GM12873 (cell line): ENCODE measurements around the gene IPO5.

Experiments used
- CTCF ChIP-seq: IDR thresholded peaks from 2 replicates; pipeline ENCODE4 v1.5.1; 2012; ENCODE audit warnings: low read depth, mild to moderate bottlenecking, moderate library complexity, low read length, control low read depth; ENCODE audit not compliant: insufficient read depth; ENCODE audit errors: missing control alignments

Gene IPO5

DNA sequence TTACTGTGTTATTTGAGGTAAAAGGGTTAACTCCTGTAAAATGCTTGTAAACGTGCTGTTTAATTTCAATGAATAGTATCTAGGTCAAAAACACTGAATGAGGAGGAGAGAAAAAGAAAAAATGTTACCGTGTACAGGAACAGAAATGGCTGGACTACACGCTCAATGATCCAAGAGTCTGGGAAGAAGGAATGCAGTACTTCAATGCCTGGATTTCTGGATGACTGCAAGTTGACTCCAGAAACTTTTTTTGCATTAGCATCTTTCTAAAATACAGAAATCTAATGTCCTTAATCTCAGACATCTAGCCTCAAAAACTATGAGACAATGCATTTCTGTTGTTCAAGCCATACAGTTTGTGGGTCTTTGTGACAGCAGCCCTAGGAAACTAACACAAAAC, 17.4 kb upstream of the IPO5 start:
- TF ChIP-seq CTCF = no peak

- TF ChIP-seq CTCF = no peak
Measured at GRCh38 chr13:97938706-97939475, 14.6 kb upstream of the IPO5 start.

GRCh38 chr13:97944396-97945029, 9.0 kb upstream of the IPO5 start:
- no peak for TF ChIP-seq CTCF

DNA sequence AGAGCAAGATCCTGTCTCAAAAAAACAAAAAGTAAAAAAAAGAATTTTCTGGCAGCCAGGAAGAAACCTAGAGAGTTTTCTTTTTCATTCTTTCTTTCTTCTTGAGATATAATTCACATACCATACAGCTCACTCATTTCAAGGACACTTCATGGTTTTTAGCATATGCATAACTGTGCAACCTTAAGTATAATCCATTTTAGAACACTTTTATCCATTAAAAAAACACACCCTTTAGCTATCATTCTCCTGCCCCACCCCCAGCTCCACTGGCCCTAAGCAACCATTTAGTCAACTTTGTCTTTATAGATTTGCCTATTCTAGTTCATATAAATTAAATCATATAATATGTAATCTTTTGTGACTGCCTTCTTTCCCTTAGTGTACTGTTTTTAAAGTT, 8.1 kb upstream of the IPO5 start:
- TF ChIP-seq CTCF = no peak

GRCh38 chr13:97945792-97946419, 7.6 kb upstream of the IPO5 start:
- TF ChIP-seq CTCF = no peak

- TF ChIP-seq CTCF = no peak
Measured at GRCh38 chr13:97946951-97947588, 6.4 kb upstream of the IPO5 start.

- no peak for TF ChIP-seq CTCF
Measured at GRCh38 chr13:97948041-97948440, 5.4 kb upstream of the IPO5 start.
